Spleen (tissue), 7 donors: ENCODE results near the gene LRRC37A.

Source experiments
- CTCF ChIP-seq, 11 experiments: fragments of 200-600 bp in 7 of 11; fragments of 450-650 bp in 4 of 11; sonication (generic) in 4 of 11; IDR thresholded peaks in 8 of 11; conservative IDR thresholded peaks in 3 of 11; 1 replicate in 7 of 11; 2 replicates in 4 of 11; pipeline versions ENCODE4 v1.4.0 to v1.8.0; 2016 to 2021; ENCODE audit warnings: antibody characterized with exemption in 11 of 11, inconsistent platforms in 4 of 11, mild to moderate bottlenecking in 1 of 11
- POLR2A ChIP-seq, 3 donors: fragments of 450-650 bp; IDR thresholded peaks; one replicate each; pipeline ENCODE4 v1.5.1; 2017; ENCODE audit warnings: antibody characterized with exemption in 3 of 3, mild to moderate bottlenecking in 1 of 3
- POLR2AphosphoS5 ChIP-seq, 3 donors: sonication (generic); formaldehyde crosslinking; IDR thresholded peaks; one replicate each; pipeline ENCODE4 v1.5.1; 2017; ENCODE audit warnings: antibody characterized with exemption in 3 of 3
- donor health status: DM: no; HTN: no; CAD: no; lungs with moderate emphysema.
- donor health status: DM: no; HTN: no; CAD: no.
- donor health status: DM: no; HTN: no; CAD: no.

DNA sequence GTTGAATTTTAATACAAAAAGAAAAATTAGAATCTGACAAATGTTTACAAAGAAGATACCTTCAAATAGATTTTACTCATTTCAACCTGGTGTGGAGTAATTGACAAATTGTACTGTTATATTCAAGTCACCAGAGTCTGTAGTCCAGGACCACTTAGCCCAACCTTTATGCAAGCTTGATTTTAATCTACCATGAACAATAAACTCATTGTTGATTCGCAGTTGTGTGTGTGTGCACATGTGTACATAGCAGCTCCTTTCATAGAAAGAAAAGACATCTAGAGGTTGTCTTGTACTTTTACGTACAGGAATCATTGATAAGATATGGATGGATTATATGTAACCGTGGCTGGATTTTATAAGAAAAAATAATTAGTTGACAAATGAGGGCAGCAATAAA is 20.7 kb upstream of the LRRC37A start:
- TF ChIP-seq CTCF (IDR thresholded peaks at IDR 0.05 in 8 of 11, conservative IDR thresholded peaks at IDR 0.05 in 3 of 11), result no peak
- no peak for TF ChIP-seq POLR2A (IDR thresholded peaks at IDR 0.05)
- TF ChIP-seq POLR2AphosphoS5 (IDR thresholded peaks at IDR 0.05), result no peak
